Gastrocnemius medialis (tissue), 4 donors: ENCODE measurements around the gene IL20. TPM values are rescaled to one million over a fixed set of nuclear protein-coding genes. Genes with fewer than 3 reads are reported as not detected.

Source experiments
- ATAC-seq, 2 donors: fragments of 150-250 bp; one replicate each; pipeline ENCODE4 v1.9.1; 2016
- DNase-seq, 2 donors: peaks; one replicate each; pipeline ENCODE4 v3.0.0-alpha.2; 2019
- H3K27ac ChIP-seq, 4 donors: fragments of 200-600 bp; sonication (generic); 1 replicate in 1 of 4; 2 replicates in 3 of 4; pipeline ENCODE4 v1.5.1; 2016 to 2018; ENCODE audit warnings: mild to moderate bottlenecking in 2 of 4, moderate library complexity in 1 of 4
- H3K27me3 ChIP-seq, 3 donors: fragments of 200-600 bp; sonication (generic) in 2 of 3; 1 replicate in 1 of 3; 2 replicates in 2 of 3; pipeline versions ENCODE4 v1.5.1 to v1.6.0; 2016 to 2019; ENCODE audit warnings: mild to moderate bottlenecking in 1 of 3, moderate library complexity in 1 of 3
- H3K36me3 ChIP-seq, 2 donors: fragments of 200-600 bp; sonication (generic) in 1 of 2; one replicate each; pipeline ENCODE4 v1.5.1; 2017 to 2018
- H3K4me1 ChIP-seq, 2 donors: fragments of 200-600 bp; sonication (generic) in 1 of 2; one replicate each; pipeline ENCODE4 v1.5.1; 2016 to 2017; ENCODE audit warnings: mild to moderate bottlenecking in 2 of 2
- H3K4me3 ChIP-seq, 4 donors: fragments of 200-600 bp; sonication (generic) in 3 of 4; 1 replicate in 1 of 4; 2 replicates in 3 of 4; pipeline ENCODE4 v1.5.1; 2016 to 2019; ENCODE audit warnings: mild to moderate bottlenecking in 2 of 4
- H3K9me3 ChIP-seq, 3 donors: fragments of 200-600 bp; sonication (generic) in 2 of 3; 1 replicate in 1 of 3; 2 replicates in 2 of 3; pipeline ENCODE4 v1.5.1; 2016 to 2019
- CTCF ChIP-seq, 5 experiments: fragments of 450-650 bp in 3 of 5; fragments of 200-600 bp in 2 of 5; sonication (generic) in 2 of 5; IDR thresholded peaks in 4 of 5; conservative IDR thresholded peaks in 1 of 5; 1 replicate in 4 of 5; 2 replicates in 1 of 5; pipeline ENCODE4 v1.5.1; 2016 to 2019; ENCODE audit warnings: antibody characterized with exemption in 5 of 5, mild to moderate bottlenecking in 3 of 5, moderate library complexity in 3 of 5
- POLR2A ChIP-seq, 2 donors: fragments of 450-650 bp; IDR thresholded peaks; one replicate each; pipeline ENCODE4 v1.6.1; 2017; ENCODE audit warnings: antibody characterized with exemption in 2 of 2, mild to moderate bottlenecking in 2 of 2, moderate library complexity in 2 of 2
- in situ Hi-C, 4 donors: fragments of 200-750 bp; cut with MboI; loops; one replicate each; pipeline versions ENCODE4 v1.15.0 to v1.8.0; 2017; ENCODE audit warnings: low sequenced_read_pairs in 4 of 4
- intact Hi-C: fragments of 100-400 bp; cut with DNase I; formaldehyde crosslinking; loops from one replicate; pipeline ENCODE4 v1.15.1; 2023; ENCODE audit warnings: low total_unique reads
- total RNA-seq, 4 donors: library from RNA; depleted of rRNA; stranded (reverse); fragments of >200 nt; gene quantifications; one replicate each; pipeline versions ENCODE4 v1.1.0 to v1.2.3, GENCODE V29; 2016

IL20 gene
- total RNA-seq, 4 donors from 2014 or later: not detected

- H3K4me1 ChIP-seq: no peaks in the 10 kb centered on the region
- no peaks in the 10 kb centered on the region for H3K27me3 ChIP-seq
- in situ Hi-C loops (no loop called here), intact Hi-C loops (no loop called here)
- ATAC-seq (no peak), DNase-seq (no peak)
- no peak for TF ChIP-seq CTCF (IDR thresholded peaks at IDR 0.05 in 4 of 5, conservative IDR thresholded peaks at IDR 0.05 in 1 of 5)
- no peak for TF ChIP-seq POLR2A (IDR thresholded peaks at IDR 0.05)
- H3K27ac ChIP-seq: no peak overlapping the region
- no peaks in the 10 kb centered on the region for H3K36me3 ChIP-seq
- H3K4me3 ChIP-seq: no peak overlapping the region
- H3K9me3 ChIP-seq: peaks cover 0 to 9% (median 0%) of the 10 kb centered on the region in 3 donors
Measured at GRCh38 chr1:206873603-206874188, 8.3 kb downstream of the IL20 start.

GRCh38 chr1:206875752-206876377 lies 10.4 kb downstream of the IL20 start:
- peaks cover 0 to 15% (median 0%) of the 10 kb centered on the region in 3 donors for H3K9me3 ChIP-seq
- H3K27ac ChIP-seq: no peak overlapping the region
- intact Hi-C loops (no loop called here), in situ Hi-C loops (no loop called here)
- ATAC-seq (no peak), DNase-seq (no peak)
- no peaks in the 10 kb centered on the region for H3K27me3 ChIP-seq
- H3K4me1 ChIP-seq: no peaks in the 10 kb centered on the region
- no peak for TF ChIP-seq POLR2A (IDR thresholded peaks at IDR 0.05)
- TF ChIP-seq CTCF (IDR thresholded peaks at IDR 0.05 in 4 of 5, conservative IDR thresholded peaks at IDR 0.05 in 1 of 5): no peak
- H3K4me3 ChIP-seq: no peak overlapping the region
- H3K36me3 ChIP-seq: no peaks in the 10 kb centered on the region

- no peak for ATAC-seq
Measured at GRCh38 chr1:206878456-206878855, 13.0 kb downstream of the IL20 start.

GRCh38 chr1:206880314-206880713 lies 14.9 kb downstream of the IL20 start:
- no peak for ATAC-seq
- intact Hi-C loops: no loop called here
- H3K4me3 ChIP-seq: no peak overlapping the region
- no peaks in the 10 kb centered on the region for H3K27me3 ChIP-seq
- H3K36me3 ChIP-seq: no peaks in the 10 kb centered on the region
- no peaks in the 10 kb centered on the region for H3K4me1 ChIP-seq
- H3K9me3 ChIP-seq: peaks cover 0 to 15% (median 0%) of the 10 kb centered on the region in 3 donors
- in situ Hi-C loops: no loop called here
- no peak for TF ChIP-seq CTCF (IDR thresholded peaks at IDR 0.05 in 4 of 5, conservative IDR thresholded peaks at IDR 0.05 in 1 of 5)
- no peak for TF ChIP-seq POLR2A (IDR thresholded peaks at IDR 0.05)
- DNase-seq: no peak
- H3K27ac ChIP-seq: no peak overlapping the region

More at GRCh38 chr1:206878456-206878855, 13.0 kb downstream of the IL20 start:
- H3K4me3 ChIP-seq: no peak overlapping the region
- H3K4me1 ChIP-seq: no peaks in the 10 kb centered on the region
- H3K36me3 ChIP-seq: no peaks in the 10 kb centered on the region
- TF ChIP-seq CTCF (IDR thresholded peaks at IDR 0.05 in 4 of 5, conservative IDR thresholded peaks at IDR 0.05 in 1 of 5): no peak
- TF ChIP-seq POLR2A (IDR thresholded peaks at IDR 0.05): no peak
- H3K27ac ChIP-seq: no peak overlapping the region
- peaks cover 0 to 15% (median 0%) of the 10 kb centered on the region in 3 donors for H3K9me3 ChIP-seq
- H3K27me3 ChIP-seq: no peaks in the 10 kb centered on the region
- no peak for DNase-seq
- intact Hi-C loops (no loop called here), in situ Hi-C loops (no loop called here)
